ENCODE data around the gene NDUFC2.

Gene NDUFC2

DNA sequence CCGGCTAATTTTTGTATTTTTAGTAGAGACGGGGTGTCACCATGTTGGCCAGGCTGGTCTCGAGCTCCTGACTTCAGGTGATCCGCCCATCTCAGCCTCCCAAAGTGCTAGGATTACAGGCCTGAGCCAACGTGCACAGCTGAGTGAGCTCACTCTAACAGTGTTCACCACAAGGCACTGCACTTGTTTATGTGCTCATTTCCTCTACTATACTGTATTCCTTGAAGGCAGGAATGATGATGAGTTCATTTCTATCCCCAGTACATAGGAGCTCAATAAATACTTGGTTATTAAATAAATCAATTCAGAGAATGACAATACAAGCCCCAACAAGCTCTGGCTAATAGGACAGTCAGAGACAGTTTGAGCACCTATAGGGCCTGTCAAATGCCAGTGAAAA lies 30.7 kb upstream of the NDUFC2 start:
- no peak for DNase-seq (ENCODE audit: extremely low spot score)
- POLR2A ChIA-PET: no interaction called here
- TF ChIP-seq, protein P1, sequence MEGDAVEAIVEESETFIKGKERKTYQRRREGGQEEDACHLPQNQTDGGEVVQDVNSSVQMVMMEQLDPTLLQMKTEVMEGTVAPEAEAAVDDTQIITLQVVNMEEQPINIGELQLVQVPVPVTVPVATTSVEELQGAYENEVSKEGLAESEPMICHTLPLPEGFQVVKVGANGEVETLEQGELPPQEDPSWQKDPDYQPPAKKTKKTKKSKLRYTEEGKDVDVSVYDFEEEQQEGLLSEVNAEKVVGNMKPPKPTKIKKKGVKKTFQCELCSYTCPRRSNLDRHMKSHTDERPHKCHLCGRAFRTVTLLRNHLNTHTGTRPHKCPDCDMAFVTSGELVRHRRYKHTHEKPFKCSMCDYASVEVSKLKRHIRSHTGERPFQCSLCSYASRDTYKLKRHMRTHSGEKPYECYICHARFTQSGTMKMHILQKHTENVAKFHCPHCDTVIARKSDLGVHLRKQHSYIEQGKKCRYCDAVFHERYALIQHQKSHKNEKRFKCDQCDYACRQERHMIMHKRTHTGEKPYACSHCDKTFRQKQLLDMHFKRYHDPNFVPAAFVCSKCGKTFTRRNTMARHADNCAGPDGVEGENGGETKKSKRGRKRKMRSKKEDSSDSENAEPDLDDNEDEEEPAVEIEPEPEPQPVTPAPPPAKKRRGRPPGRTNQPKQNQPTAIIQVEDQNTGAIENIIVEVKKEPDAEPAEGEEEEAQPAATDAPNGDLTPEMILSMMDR (IDR thresholded peaks at IDR 0.05; ENCODE audit: control extremely low read depth, extremely low read depth, low read depth, missing control alignments): no peak
- CTCF ChIA-PET: interaction anchor here (1.4 kb wide), 1 partner anchor 9 kb away, joined by 6 read pairs; no protein-coding TSS in a partner anchor

DNA sequence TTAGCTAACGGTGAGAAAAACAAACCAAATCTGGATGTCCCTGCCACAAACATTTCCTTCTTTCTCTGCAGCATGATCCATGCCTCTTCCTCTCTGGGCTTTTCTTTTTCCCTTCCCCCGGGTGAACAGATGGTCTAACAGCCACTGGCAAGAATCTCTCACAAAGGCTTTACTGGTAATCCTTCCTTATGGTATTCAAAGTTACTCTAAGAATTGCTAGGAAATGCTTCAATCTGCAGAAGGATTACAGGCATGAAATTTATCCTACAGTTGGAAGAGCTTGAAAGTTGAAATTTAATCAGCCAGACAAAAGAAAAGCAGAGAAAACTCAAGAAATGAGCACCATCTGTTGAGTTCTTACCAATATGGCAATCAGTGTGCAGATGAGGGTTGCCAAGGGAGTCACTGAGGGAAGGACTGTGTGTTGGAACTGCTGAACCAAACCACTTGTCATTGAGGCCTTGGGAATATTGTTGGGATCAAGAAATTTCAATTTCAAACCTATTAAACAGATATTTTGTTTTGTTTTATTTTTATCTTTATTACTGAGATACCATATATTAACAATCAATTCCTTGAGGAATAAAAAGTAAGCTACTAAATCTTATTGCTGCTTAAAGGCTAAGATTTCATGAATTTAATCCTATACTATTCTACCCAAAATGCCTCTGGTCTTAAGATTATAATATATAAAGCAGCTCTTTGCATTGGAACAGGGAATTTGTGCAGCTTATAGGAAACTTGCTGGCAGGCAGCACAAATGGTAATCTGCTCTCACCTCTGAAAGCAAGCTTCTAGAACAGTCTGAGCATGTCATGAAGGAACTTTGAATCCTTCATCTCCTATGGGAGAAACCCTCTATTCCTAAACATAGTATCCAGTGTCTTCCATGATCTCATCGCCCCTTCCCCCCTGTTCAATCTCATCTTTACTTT lies 29.7 kb upstream of the NDUFC2 start:
- TF ChIP-seq, protein P1 (IDR thresholded peaks at IDR 0.05; ENCODE audit: control extremely low read depth, extremely low read depth, low read depth, missing control alignments): no peak
- ChIA-PET POLR2A (interaction anchor here (0.6 kb wide), 1 partner anchor 31 kb away, joined by 3 read pairs; no protein-coding TSS in a partner anchor), CTCF (interaction anchor here (0.9 to 1.4 kb wide), 2 partner anchors 10 to 99 kb away, joined by 3 to 6 read pairs; no protein-coding TSS in a partner anchor)
- no peak for DNase-seq (ENCODE audit: extremely low spot score)

DNA sequence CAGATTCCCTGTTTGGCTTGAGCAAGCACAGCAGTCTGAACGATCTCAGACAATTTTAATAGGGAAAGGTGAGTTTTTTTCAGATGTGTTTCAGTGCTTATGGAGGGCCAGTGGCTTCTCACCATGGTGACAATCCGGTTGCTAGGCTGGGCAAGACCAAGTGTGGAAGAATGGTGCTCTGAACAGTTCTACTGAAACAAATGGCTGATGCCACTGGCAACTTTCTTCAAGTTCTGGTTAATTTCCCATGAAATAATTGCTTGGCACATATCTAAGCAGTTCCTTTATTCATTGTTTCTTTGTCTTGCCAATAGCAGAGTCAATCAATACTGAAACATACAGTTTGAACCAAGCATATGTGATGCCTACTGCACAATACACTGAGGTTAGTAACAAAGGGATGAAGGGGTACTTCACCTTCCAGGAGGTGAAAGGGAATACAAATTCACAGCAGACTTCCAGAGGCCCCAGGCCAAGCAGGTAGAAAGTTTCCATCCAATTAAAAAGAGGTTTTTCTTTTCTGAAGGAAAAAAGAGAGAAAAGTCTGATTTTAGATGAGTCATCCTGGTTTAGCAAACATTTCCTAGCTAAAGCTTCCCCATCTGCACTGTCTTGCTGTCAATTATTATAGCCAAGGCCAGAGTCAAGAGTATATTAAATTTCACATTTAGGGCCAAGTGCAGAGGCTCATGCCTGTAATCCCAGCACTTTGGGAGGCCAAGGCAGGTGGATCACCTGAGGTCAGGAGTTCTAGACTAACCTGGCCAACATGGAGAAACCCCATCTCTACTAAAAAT lies 21.2 kb upstream of the NDUFC2 start:
- DNase-seq (ENCODE audit: extremely low spot score): no peak

DNA sequence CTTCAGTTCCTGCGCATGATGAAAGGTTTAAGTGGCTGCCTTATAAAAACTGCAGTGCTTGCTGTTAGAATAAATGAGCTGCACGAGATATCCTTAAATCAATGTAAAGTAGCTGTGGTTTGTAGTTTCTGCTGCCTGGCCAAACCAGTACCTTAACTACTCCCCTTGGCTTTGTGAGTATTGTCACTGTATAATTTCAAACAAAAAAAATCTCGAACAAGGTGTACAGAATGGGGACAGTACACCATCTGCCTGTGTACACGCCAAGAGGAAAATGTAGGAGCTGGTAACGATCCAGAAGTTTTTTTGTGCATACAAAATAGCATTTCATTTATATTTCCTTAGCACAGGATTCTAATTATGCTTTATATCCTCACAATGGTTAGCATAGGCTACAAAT lies 20.6 kb upstream of the NDUFC2 start:
- POLR2A ChIA-PET: no interaction called here

More for the DNA sequence above, 21.2 kb upstream of the NDUFC2 start:
- ChIA-PET CTCF (interaction anchor here (1.0 kb wide), 1 partner anchor 12 kb away, joined by 3 read pairs; no protein-coding TSS in a partner anchor), POLR2A (no interaction called here)
- TF ChIP-seq, protein P1 (IDR thresholded peaks at IDR 0.05; ENCODE audit: control extremely low read depth, extremely low read depth, low read depth, missing control alignments): no peak

DNA sequence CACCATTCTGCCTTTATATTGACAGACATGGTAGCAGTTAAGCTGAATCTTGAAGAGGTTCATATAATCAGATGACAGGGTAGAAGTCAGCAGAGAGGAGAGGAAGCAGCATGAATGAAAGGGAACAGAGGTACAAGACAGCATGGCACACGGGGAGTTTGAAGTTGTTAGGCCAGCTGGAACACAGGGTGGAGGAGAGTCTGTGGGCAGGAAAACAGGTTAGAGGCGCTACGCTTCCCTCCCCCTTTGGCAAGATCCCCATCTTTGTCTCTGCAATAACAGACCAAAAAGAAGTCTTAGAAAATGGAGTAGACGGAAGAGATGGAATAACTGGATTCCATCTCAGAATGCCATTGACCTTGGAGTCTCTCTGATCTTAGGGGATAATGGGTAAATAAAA lies 20.0 kb upstream of the NDUFC2 start:
- CTCF ChIA-PET: no interaction called here
- no peak for DNase-seq (ENCODE audit: extremely low spot score)
- POLR2A ChIA-PET: no interaction called here
- TF ChIP-seq, protein P1 (IDR thresholded peaks at IDR 0.05; ENCODE audit: control extremely low read depth, extremely low read depth, low read depth, missing control alignments): no peak

More for the DNA sequence above, 20.6 kb upstream of the NDUFC2 start:
- TF ChIP-seq, protein P1 (IDR thresholded peaks at IDR 0.05; ENCODE audit: control extremely low read depth, extremely low read depth, low read depth, missing control alignments): no peak
- CTCF ChIA-PET: no interaction called here
- no peak for DNase-seq (ENCODE audit: extremely low spot score)

DNA sequence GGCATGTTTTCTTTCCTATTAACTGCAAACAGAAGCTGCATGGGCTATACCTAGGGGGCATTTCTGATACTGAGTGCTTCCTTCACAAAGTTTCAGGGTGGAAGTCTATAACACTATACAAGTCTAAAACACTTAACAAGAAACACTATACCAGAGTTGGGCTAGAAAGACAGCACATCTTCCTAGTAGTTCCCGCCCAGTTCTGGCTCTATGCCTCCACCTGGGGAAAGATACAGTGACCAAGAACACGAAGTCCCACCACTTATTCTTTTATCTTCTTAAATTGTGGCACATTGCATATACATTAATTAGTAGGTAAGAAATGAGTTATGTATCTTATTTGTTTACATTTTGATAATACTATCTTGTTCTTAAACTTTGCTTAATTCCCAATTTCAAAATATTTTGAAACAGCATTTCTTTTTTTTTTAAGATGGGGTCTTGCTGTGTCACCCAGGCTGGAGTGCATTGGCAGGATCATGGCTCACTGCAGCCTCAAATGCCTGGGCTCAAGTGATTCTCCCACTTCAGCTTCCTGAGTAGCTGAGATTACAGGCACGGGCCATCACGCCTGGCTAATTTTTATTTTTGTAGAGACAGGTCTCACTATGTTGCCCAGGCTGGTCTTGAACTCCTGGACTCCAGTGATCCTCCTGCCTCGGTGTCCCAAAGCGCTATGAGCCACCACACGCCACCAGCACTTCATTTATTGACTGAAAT lies 18.2 kb upstream of the NDUFC2 start:
- no peak for DNase-seq (ENCODE audit: extremely low spot score)
- TF ChIP-seq, protein P1 (IDR thresholded peaks at IDR 0.05; ENCODE audit: control extremely low read depth, extremely low read depth, low read depth, missing control alignments): no peak
- CTCF ChIA-PET: interaction anchor here (1.0 kb wide), 1 partner anchor 20 kb away, joined by 3 read pairs; no protein-coding TSS in a partner anchor
- POLR2A ChIA-PET: no interaction called here
